Nephron progenitor cell (in vitro differentiated cells): ENCODE measurements around the gene GUCD1.
A peak's percentile ranks its signal among the peaks of the same experiment; 100 is the strongest.

ENCODE experiments used
- DNase-seq: peaks from one replicate; pipeline ENCODE4 v3.0.0; 2021
- H3K27ac Mint-ChIP-seq: 2 replicates; pipeline ENCODE4 v1.8.0; 2021; ENCODE audit warnings: mild to moderate bottlenecking, moderate library complexity, mixed read lengths
- H3K27me3 Mint-ChIP-seq: 2 replicates; pipeline ENCODE4 v1.8.0; 2021; ENCODE audit warnings: mild to moderate bottlenecking, low read depth, mixed read lengths; ENCODE audit not compliant: poor library complexity
- H3K36me3 Mint-ChIP-seq: 2 replicates; pipeline ENCODE4 v1.8.0; 2021; ENCODE audit warnings: low read depth, mixed read lengths
- H3K4me1 Mint-ChIP-seq: 2 replicates; pipeline ENCODE4 v1.8.0; 2021; ENCODE audit warnings: mixed read lengths
- H3K4me3 Mint-ChIP-seq: 2 replicates; pipeline ENCODE4 v1.8.0; 2021; ENCODE audit warnings: mild to moderate bottlenecking, moderate library complexity, mixed read lengths
- H3K9me3 Mint-ChIP-seq: 2 replicates; pipeline ENCODE4 v1.8.0; 2021; ENCODE audit warnings: mild to moderate bottlenecking, moderate library complexity, mixed read lengths
- CTCF ChIP-seq: fragments of 200-600 bp; sonication (generic); IDR thresholded peaks from 2 replicates; pipeline ENCODE4 v1.5.0; 2021; ENCODE audit warnings: antibody characterized with exemption

The GUCD1 gene

GRCh38 chr22:24514241-24515026, 40.5 kb downstream of the GUCD1 start:
- no peak for TF ChIP-seq CTCF
- Mint-ChIP-seq H3K4me1 (peaks cover 12% of the 10 kb centered on the region), H3K27me3 (peaks cover 69% of the 10 kb centered on the region), H3K4me3 (no peak overlapping the region), H3K27ac (no peak overlapping the region), H3K9me3 (no peaks in the 10 kb centered on the region), H3K36me3 (no peaks in the 10 kb centered on the region)
- DNase-seq = no peak

GRCh38 chr22:24513378-24514240, 41.3 kb downstream of the GUCD1 start:
- Mint-ChIP-seq H3K27me3 (peaks cover 67% of the 10 kb centered on the region), H3K27ac (no peak overlapping the region), H3K9me3 (no peaks in the 10 kb centered on the region), H3K36me3 (no peaks in the 10 kb centered on the region), H3K4me3 (no peak overlapping the region), H3K4me1 (peaks cover 12% of the 10 kb centered on the region)
- TF ChIP-seq CTCF = no peak
- DNase-seq = no peak

- Mint-ChIP-seq H3K4me3 (no peak overlapping the region), H3K4me1 (peaks cover 23% of the 10 kb centered on the region), H3K27me3 (peaks cover 62% of the 10 kb centered on the region), H3K27ac (no peak overlapping the region), H3K36me3 (no peaks in the 10 kb centered on the region), H3K9me3 (no peaks in the 10 kb centered on the region)
- no peak for TF ChIP-seq CTCF
- DNase-seq = no peak
Measured at GRCh38 chr22:24512043-24512442, 42.9 kb downstream of the GUCD1 start.

- Mint-ChIP-seq H3K27ac (no peak overlapping the region), H3K9me3 (no peaks in the 10 kb centered on the region), H3K4me1 (peaks cover 32% of the 10 kb centered on the region), H3K36me3 (no peaks in the 10 kb centered on the region), H3K4me3 (no peak overlapping the region), H3K27me3 (peaks cover 66% of the 10 kb centered on the region)
- DNase-seq = no peak
- TF ChIP-seq CTCF = no peak
Measured at GRCh38 chr22:24510637-24511625, 44.0 kb downstream of the GUCD1 start.

- peak; percentile 43 for DNase-seq
- Mint-ChIP-seq H3K36me3 (no peaks in the 10 kb centered on the region), H3K9me3 (no peaks in the 10 kb centered on the region), H3K4me3 (peak overlapping the region; percentile 9), H3K27me3 (peaks cover 66% of the 10 kb centered on the region), H3K4me1 (peaks cover 32% of the 10 kb centered on the region), H3K27ac (no peak overlapping the region)
- no peak for TF ChIP-seq CTCF
Measured at GRCh38 chr22:24507716-24508115, 47.2 kb downstream of the GUCD1 start.
